Progenitor cell of endocrine pancreas (in vitro differentiated cells): Measurements from ENCODE around the gene FER. TPM values are rescaled to one million over a fixed set of nuclear protein-coding genes. Genes with fewer than 3 reads are reported as not detected.
"Not testable (repeated sequence)": the region's sequence is repeated elsewhere in the genome, so short reads cannot be mapped to it uniquely, and the experiment has no call there.

Source experiments
- DNase-seq: peaks from one replicate; pipeline ENCODE4 v3.0.0; 2021; ENCODE audit warnings: low spot score; ENCODE audit not compliant: unreplicated experiment
- H3K27ac Mint-ChIP-seq: 2 replicates; pipeline ENCODE4 v1.8.0; 2021; ENCODE audit warnings: mild to moderate bottlenecking, moderate library complexity, mixed read lengths
- H3K27me3 Mint-ChIP-seq: 2 replicates; pipeline ENCODE4 v1.8.0; 2021; ENCODE audit warnings: mixed read lengths
- H3K36me3 Mint-ChIP-seq: 2 replicates; pipeline ENCODE4 v1.8.0; 2022; ENCODE audit warnings: mixed read lengths; ENCODE audit not compliant: insufficient read depth
- H3K4me1 Mint-ChIP-seq: 2 replicates; pipeline ENCODE4 v1.8.0; 2021; ENCODE audit warnings: low read depth, mixed read lengths
- H3K4me3 Mint-ChIP-seq: 2 replicates; pipeline ENCODE4 v1.8.0; 2021; ENCODE audit warnings: low read depth, mild to moderate bottlenecking, moderate library complexity, mixed read lengths
- H3K9me3 Mint-ChIP-seq: 2 replicates; pipeline ENCODE4 v1.8.0; 2021; ENCODE audit warnings: low read depth, mixed read lengths
- total RNA-seq: library from RNA; stranded (reverse); gene quantifications from 2 replicates; pipeline ENCODE4 v1.2.1, GENCODE V29; 2021
- TF ChIP-seq, protein P1 (sequence below): fragments of 200-600 bp; sonication (generic); IDR thresholded peaks from one replicate; pipeline ENCODE4 v1.5.0; 2021; ENCODE audit warnings: antibody characterized with exemption, mild to moderate bottlenecking; ENCODE audit not compliant: unreplicated experiment

The FER gene
- total RNA-seq, 1 donor from 2014 or later, result 34.8 TPM

DNA sequence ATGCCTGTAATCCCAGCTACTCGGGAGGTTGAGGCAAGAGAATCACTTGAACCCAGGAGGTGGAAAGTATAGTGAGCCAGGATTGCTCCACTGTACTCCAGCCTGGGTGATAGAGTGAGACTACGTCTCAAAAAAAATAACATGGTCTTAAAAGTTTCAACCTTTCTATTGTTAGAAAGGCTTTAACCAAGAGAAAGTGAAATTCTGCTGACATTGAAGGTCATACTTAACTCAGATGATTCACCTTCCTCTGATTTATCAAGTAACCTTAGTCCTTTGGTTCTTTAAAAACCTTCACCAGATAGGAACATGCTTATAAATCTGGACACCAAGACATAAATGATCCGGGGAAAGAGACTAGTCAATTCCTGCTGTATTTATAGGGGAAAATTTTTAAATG is 73.3 kb downstream of the FER start:
- Mint-ChIP-seq H3K4me3 (no peak overlapping the region), H3K27ac (no peak overlapping the region), H3K36me3 (no peaks in the 10 kb centered on the region), H3K27me3 (no peaks in the 10 kb centered on the region), H3K9me3 (peaks cover 3% of the 10 kb centered on the region), H3K4me1 (no peaks in the 10 kb centered on the region)
- DNase-seq, result no peak
- TF ChIP-seq, protein P1, sequence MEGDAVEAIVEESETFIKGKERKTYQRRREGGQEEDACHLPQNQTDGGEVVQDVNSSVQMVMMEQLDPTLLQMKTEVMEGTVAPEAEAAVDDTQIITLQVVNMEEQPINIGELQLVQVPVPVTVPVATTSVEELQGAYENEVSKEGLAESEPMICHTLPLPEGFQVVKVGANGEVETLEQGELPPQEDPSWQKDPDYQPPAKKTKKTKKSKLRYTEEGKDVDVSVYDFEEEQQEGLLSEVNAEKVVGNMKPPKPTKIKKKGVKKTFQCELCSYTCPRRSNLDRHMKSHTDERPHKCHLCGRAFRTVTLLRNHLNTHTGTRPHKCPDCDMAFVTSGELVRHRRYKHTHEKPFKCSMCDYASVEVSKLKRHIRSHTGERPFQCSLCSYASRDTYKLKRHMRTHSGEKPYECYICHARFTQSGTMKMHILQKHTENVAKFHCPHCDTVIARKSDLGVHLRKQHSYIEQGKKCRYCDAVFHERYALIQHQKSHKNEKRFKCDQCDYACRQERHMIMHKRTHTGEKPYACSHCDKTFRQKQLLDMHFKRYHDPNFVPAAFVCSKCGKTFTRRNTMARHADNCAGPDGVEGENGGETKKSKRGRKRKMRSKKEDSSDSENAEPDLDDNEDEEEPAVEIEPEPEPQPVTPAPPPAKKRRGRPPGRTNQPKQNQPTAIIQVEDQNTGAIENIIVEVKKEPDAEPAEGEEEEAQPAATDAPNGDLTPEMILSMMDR, result no peak

DNA sequence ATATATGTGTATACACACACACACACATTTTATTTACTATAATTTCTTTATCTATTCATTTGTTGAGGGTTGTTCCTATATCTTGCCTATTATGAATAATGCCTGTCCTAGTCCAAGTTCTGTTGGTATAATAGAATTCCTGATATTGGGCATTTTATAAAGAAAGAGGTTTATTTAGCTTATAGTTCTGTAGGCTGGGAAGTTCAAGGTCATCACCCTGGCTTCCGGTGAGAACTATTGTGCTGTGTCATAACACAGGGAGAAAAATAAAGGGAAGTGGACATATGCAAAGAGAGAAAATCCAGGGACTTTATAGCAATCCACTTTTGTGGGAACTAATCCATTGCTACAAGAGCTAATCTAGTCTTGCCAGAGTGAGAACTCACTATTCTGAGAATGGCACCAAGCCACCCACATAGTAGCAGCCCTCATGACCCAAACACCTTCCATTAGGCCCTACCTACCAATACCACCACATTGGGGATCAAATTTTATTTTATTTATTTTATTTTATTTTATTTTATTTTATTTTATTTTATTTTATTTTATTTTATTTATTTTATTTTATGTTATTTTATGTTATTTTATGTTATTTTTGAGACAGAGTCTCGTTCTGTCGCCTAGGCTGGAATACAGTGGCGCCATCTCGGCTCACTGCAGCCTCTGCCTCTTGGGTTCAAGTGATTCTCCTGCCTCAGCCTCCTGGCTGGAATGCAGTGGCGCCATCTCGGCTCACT is 74.7 kb downstream of the FER start:
- no peak overlapping the region for H3K4me3 Mint-ChIP-seq
- H3K36me3 Mint-ChIP-seq, result no peaks in the 10 kb centered on the region
- peaks cover 3% of the 10 kb centered on the region for H3K9me3 Mint-ChIP-seq
- peaks cover 2% of the 10 kb centered on the region for H3K4me1 Mint-ChIP-seq
- H3K27me3 Mint-ChIP-seq, result no peaks in the 10 kb centered on the region
- no peak for DNase-seq
- TF ChIP-seq, protein P1, result no peak
- H3K27ac Mint-ChIP-seq, result no peak overlapping the region

DNA sequence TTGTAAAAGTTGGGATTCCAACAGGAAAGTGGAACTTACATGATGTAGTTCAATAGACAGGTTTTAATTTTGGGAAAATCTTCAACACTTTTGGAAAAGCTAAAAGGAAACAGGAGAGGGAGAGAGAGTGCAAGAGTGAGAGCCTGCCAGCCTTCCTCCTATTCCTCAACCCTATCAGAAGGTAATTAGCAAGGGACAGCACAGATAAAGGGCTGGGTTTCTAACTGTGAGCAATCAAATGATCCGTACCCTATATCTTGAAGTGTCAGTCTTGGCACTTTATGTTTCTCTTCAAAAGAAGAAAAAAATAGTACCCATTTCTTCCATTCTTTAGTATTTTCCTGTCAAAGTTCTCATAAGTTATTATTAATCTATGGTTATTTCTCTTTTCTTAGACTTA is 79.4 kb downstream of the FER start:
- DNase-seq, result no peak
- TF ChIP-seq, protein P1, result no peak
- peaks cover 2% of the 10 kb centered on the region for H3K36me3 Mint-ChIP-seq
- no peak overlapping the region for H3K27ac Mint-ChIP-seq
- H3K4me1 Mint-ChIP-seq, result peaks cover 4% of the 10 kb centered on the region
- no peaks in the 10 kb centered on the region for H3K27me3 Mint-ChIP-seq
- H3K9me3 Mint-ChIP-seq, result no peaks in the 10 kb centered on the region
- H3K4me3 Mint-ChIP-seq, result no peak overlapping the region

DNA sequence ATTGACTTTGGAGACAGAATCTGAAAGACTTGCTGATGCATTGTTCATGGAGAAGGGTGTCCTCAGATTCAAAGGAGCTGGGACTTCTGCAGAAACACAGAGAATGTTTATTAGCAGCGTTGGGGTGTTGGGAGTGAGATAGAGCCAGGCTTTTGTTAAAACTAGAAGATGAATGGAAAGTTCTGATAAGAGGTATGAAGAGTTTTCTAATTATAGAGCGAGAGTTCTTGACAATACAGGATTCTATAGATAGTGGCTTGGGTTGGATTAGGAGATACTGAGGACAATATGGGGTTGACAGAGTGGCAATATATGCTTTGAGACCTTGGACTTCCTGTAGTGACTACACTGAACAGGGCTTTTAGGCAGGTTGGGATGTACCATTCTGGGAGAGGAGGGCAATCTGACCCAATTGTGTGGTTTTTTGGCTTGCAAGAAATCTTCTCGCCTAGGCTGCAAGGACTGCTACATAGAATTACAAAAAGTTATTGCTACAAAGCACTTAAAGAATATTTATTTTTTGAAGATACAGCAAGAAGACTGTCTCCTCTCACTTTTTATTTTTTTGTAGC is 83.1 kb downstream of the FER start:
- H3K36me3 Mint-ChIP-seq, result peaks cover 4% of the 10 kb centered on the region
- H3K4me3 Mint-ChIP-seq, result no peak overlapping the region
- H3K27me3 Mint-ChIP-seq, result no peaks in the 10 kb centered on the region
- TF ChIP-seq, protein P1, result no peak
- H3K9me3 Mint-ChIP-seq, result no peaks in the 10 kb centered on the region
- DNase-seq, result no peak
- no peak overlapping the region for H3K27ac Mint-ChIP-seq
- H3K4me1 Mint-ChIP-seq, result peaks cover 4% of the 10 kb centered on the region

DNA sequence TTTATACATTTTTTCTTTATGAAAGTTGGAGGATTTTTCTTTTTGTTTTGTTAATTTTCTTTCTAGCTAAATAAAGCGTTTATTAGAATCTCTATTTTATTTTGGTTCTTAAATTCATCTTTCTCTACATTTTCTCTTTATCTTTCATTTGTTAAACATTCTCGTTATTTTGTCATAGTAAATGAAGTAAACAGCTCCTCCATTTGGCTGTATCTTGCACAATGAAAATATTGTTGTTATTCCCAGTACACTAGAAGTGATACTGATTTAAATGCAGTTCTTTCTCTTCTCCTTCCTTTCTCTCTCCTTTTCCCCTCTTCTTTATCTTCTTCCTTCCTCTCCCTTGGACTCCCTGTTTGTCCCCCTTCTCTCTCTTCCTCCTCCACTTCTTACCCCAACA is 88.8 kb downstream of the FER start:
- TF ChIP-seq, protein P1, result no peak
- Mint-ChIP-seq H3K27ac (no peak overlapping the region), H3K4me1 (no peaks in the 10 kb centered on the region), H3K9me3 (peaks cover 3% of the 10 kb centered on the region), H3K27me3 (no peaks in the 10 kb centered on the region), H3K4me3 (no peak overlapping the region), H3K36me3 (peaks cover 10% of the 10 kb centered on the region)
- DNase-seq, result no peak

DNA sequence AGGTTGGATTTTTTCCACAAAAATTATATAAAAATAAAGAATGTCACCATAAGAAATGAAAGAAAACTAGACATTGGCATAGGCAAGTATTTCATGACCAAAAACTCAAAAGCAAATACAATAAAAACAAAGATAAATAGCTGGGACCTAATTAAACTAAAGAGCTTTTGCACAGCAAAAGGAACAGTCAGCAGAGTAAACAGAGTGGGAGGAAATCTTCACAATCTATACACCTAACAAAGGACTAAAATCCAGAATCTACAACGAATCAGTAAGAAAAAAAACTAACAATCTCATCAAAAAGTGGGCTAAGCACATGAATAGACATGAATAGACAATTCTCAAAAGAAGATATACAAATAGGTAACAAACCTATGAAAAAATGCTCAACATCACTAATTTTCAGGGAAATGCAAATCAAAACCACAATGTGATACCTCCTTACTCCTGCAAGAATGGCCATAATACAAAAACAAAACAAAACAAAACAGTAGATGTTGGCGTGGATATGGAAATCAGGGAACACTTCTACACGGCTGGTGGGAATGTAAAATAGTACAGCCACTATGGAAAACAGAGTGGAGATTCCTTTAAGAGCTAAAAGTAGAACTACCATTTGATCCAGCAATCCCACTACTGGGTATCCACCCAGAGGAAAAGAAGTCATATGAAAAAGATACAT is 94.7 kb downstream of the FER start:
- not testable (repeated sequence) for H3K27ac Mint-ChIP-seq, DNase-seq, H3K4me3 Mint-ChIP-seq, H3K9me3 Mint-ChIP-seq, H3K4me1 Mint-ChIP-seq, H3K27me3 Mint-ChIP-seq
- peaks cover 20% of the 10 kb centered on the region for H3K36me3 Mint-ChIP-seq

DNA sequence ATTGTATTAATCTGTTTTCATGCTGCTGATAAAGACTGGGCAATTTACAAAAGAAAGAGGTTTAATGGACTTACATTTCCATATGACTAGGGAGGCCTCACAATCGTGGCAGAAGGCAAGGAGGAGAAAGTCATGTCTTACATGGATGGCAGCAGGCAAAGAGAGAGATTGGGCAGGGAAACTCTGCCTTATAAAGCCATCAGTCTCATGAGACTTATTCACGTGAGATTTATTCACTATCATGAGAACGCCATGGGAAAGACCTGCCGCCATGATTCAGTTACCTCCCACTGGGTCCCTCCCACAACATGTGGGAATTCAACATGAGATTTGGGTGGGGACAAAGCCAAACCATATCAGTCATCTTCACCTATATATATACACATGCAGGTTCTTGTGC is 103.4 kb downstream of the FER start:
- not testable (repeated sequence) for H3K27ac Mint-ChIP-seq, H3K36me3 Mint-ChIP-seq, DNase-seq, H3K4me1 Mint-ChIP-seq, H3K9me3 Mint-ChIP-seq, H3K27me3 Mint-ChIP-seq, H3K4me3 Mint-ChIP-seq
